Retinal pigment epithelial cell (primary cell): ENCODE results near the gene COL19A1.

Experiments
- DNase-seq: peaks from one replicate; pipeline ENCODE4 v3.0.0-alpha.2; 2010; ENCODE audit warnings: low read depth
- H3K4me3 ChIP-seq: 2 replicates; pipeline ENCODE4 v1.5.1; 2011; ENCODE audit warnings: mild to moderate bottlenecking, low read length, control low read depth, moderate library complexity
- CTCF ChIP-seq: conservative IDR thresholded peaks from 2 replicates; pipeline ENCODE4 v1.5.1; 2011; ENCODE audit warnings: low read depth, low read length, control low read depth, inconsistent platforms

COL19A1 gene

GRCh38 chr6:70180183-70180900 lies 314.0 kb downstream of the COL19A1 start:
- no peak for DNase-seq
- TF ChIP-seq CTCF: no peak
- no peak overlapping the region for H3K4me3 ChIP-seq

- no peak for TF ChIP-seq CTCF
- H3K4me3 ChIP-seq: no peak overlapping the region
- no peak for DNase-seq
Measured at GRCh38 chr6:70180901-70181599, 314.7 kb downstream of the COL19A1 start.

GRCh38 chr6:70183538-70183937 lies 317.2 kb downstream of the COL19A1 start:
- no peak overlapping the region for H3K4me3 ChIP-seq
- DNase-seq: no peak
- no peak for TF ChIP-seq CTCF

- H3K4me3 ChIP-seq: no peak overlapping the region
- DNase-seq: no peak
- no peak for TF ChIP-seq CTCF
Measured at GRCh38 chr6:70184723-70185122, 318.4 kb downstream of the COL19A1 start.

- no peak for TF ChIP-seq CTCF
- no peak for DNase-seq
- no peak overlapping the region for H3K4me3 ChIP-seq
Measured at GRCh38 chr6:70186461-70186860, 320.1 kb downstream of the COL19A1 start.

- no peak for DNase-seq
- no peak overlapping the region for H3K4me3 ChIP-seq
- no peak for TF ChIP-seq CTCF
Measured at GRCh38 chr6:70188202-70188601, 321.8 kb downstream of the COL19A1 start.

- TF ChIP-seq CTCF: no peak
- DNase-seq: no peak
- no peak overlapping the region for H3K4me3 ChIP-seq
Measured at GRCh38 chr6:70194421-70194820, 328.1 kb downstream of the COL19A1 start.
